ENCODE data around the gene SKIDA1.
"Not testable (repeated sequence)": the region's sequence is repeated elsewhere in the genome, so short reads cannot be mapped to it uniquely, and the experiment has no call there.

GRCh38 chr10:21540701-21541100, 15.2 kb upstream of the SKIDA1 start:
- TF ChIP-seq LEF1 (IDR thresholded peaks at IDR 0.05; ENCODE audit: borderline replicate concordance); SUZ12 (IDR thresholded peaks at IDR 0.05); ZNF384 (IDR thresholded peaks at IDR 0.05); SP1 (IDR thresholded peaks at IDR 0.05); BHLHE40 (IDR thresholded peaks at IDR 0.05; ENCODE audit: borderline replicate concordance); FOXM1 (IDR thresholded peaks at IDR 0.05; ENCODE audit: borderline replicate concordance); TARDBP (IDR thresholded peaks at IDR 0.05); FOXA1 (IDR thresholded peaks at IDR 0.05); FOXK2 (IDR thresholded peaks at IDR 0.05); ELF4 (IDR thresholded peaks at IDR 0.05); CTBP1 (IDR thresholded peaks at IDR 0.05; ENCODE audit: borderline replicate concordance); ARNT (IDR thresholded peaks at IDR 0.05): not testable (repeated sequence)

All from HEK293T (cell line).